SK-N-SH treated with all-trans-retinoic acid at 6 μM for 48 hours (cell line): ENCODE measurements around the gene ALPP.
"Not testable (repeated sequence)": the region's sequence is repeated elsewhere in the genome, so short reads cannot be mapped to it uniquely, and the experiment has no call there.

Source experiments
- ARNTL ChIP-seq: fragments of 450-650 bp; formaldehyde crosslinking; IDR thresholded peaks from 2 replicates; pipeline ENCODE4 v1.5.0; 2020; ENCODE audit warnings: low read depth, mild to moderate bottlenecking, moderate library complexity, borderline replicate concordance
- BACH2 ChIP-seq: fragments of 250-450 bp; sonication (Bioruptor Pico); IDR thresholded peaks from 2 replicates; pipeline ENCODE4 v1.9.0; 2021; ENCODE audit warnings: mild to moderate bottlenecking, borderline replicate concordance
- CSDC2 ChIP-seq: fragments of 250-450 bp; sonication (Bioruptor Pico); IDR thresholded peaks from 2 replicates; pipeline ENCODE4 v1.5.0; 2020; ENCODE audit warnings: mild to moderate bottlenecking, moderate library complexity
- POU6F1 ChIP-seq: fragments of 250-450 bp; sonication (Bioruptor Pico); IDR thresholded peaks from 2 replicates; pipeline ENCODE4 v1.8.0; 2021; ENCODE audit warnings: low read depth, mild to moderate bottlenecking, moderate library complexity, borderline replicate concordance
- RARB ChIP-seq: fragments of 250-450 bp; sonication (Bioruptor Pico); IDR thresholded peaks from 2 replicates; pipeline ENCODE4 v1.8.0; 2021; ENCODE audit warnings: mild to moderate bottlenecking, moderate library complexity
- TOX ChIP-seq: fragments of 250-450 bp; sonication (Bioruptor Pico); IDR thresholded peaks from 2 replicates; pipeline ENCODE4 v1.8.0; 2021; ENCODE audit warnings: mild to moderate bottlenecking, moderate library complexity, borderline replicate concordance
- ZFP3 ChIP-seq: fragments of 250-450 bp; sonication (Bioruptor Pico); IDR thresholded peaks from 2 replicates; pipeline ENCODE4 v1.5.0; 2020; ENCODE audit warnings: mild to moderate bottlenecking, moderate library complexity
- ZFP30 ChIP-seq: fragments of 450-650 bp; formaldehyde crosslinking; IDR thresholded peaks from 2 replicates; pipeline ENCODE4 v1.5.0; 2022; ENCODE audit warnings: mild to moderate bottlenecking, moderate library complexity
- ZNF565 ChIP-seq: fragments of 450-650 bp; formaldehyde crosslinking; conservative IDR thresholded peaks from 2 replicates; pipeline ENCODE4 v1.5.0; 2020; ENCODE audit warnings: low read depth, mild to moderate bottlenecking, moderate library complexity
- ZNF8 ChIP-seq: fragments of 450-650 bp; formaldehyde crosslinking; IDR thresholded peaks from 2 replicates; pipeline ENCODE4 v1.5.0; 2020; ENCODE audit warnings: mild to moderate bottlenecking, moderate library complexity
- TF ChIP-seq, protein P1 (sequence below): fragments of 250-450 bp; sonication (Bioruptor Pico); IDR thresholded peaks from 2 replicates; pipeline ENCODE4 v1.5.1; 2021; ENCODE audit warnings: mild to moderate bottlenecking, moderate library complexity
- TF ChIP-seq, protein P2 (sequence below): fragments of 250-450 bp; sonication (Bioruptor Pico); IDR thresholded peaks from 2 replicates; pipeline ENCODE4 v1.8.0; 2020; ENCODE audit warnings: mild to moderate bottlenecking, moderate library complexity, borderline replicate concordance
- TF ChIP-seq, protein P3 (sequence below): fragments of 250-450 bp; sonication (Bioruptor Pico); IDR thresholded peaks from 2 replicates; pipeline ENCODE4 v1.5.0; 2020; ENCODE audit warnings: mild to moderate bottlenecking, moderate library complexity
- TF ChIP-seq, protein P4 (sequence below): fragments of 250-450 bp; sonication (Bioruptor Pico); IDR thresholded peaks from 2 replicates; pipeline ENCODE4 v1.5.1; 2020; ENCODE audit warnings: low read depth, mild to moderate bottlenecking, moderate library complexity

- TF ChIP-seq, protein P1, sequence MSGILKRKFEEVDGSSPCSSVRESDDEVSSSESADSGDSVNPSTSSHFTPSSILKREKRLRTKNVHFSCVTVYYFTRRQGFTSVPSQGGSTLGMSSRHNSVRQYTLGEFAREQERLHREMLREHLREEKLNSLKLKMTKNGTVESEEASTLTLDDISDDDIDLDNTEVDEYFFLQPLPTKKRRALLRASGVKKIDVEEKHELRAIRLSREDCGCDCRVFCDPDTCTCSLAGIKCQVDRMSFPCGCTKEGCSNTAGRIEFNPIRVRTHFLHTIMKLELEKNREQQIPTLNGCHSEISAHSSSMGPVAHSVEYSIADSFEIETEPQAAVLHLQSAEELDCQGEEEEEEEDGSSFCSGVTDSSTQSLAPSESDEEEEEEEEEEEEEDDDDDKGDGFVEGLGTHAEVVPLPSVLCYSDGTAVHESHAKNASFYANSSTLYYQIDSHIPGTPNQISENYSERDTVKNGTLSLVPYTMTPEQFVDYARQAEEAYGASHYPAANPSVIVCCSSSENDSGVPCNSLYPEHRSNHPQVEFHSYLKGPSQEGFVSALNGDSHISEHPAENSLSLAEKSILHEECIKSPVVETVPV: not testable (repeated sequence)
- not testable (repeated sequence) for TF ChIP-seq TOX (CRISPR knock-in tag); ZFP30 (CRISPR knock-in tag); ZNF565; POU6F1 (CRISPR knock-in tag); ZFP3 (CRISPR knock-in tag); BACH2 (CRISPR knock-in tag); ZNF8; RARB (CRISPR knock-in tag); CSDC2 (CRISPR knock-in tag); ARNTL
- TF ChIP-seq, protein P2, sequence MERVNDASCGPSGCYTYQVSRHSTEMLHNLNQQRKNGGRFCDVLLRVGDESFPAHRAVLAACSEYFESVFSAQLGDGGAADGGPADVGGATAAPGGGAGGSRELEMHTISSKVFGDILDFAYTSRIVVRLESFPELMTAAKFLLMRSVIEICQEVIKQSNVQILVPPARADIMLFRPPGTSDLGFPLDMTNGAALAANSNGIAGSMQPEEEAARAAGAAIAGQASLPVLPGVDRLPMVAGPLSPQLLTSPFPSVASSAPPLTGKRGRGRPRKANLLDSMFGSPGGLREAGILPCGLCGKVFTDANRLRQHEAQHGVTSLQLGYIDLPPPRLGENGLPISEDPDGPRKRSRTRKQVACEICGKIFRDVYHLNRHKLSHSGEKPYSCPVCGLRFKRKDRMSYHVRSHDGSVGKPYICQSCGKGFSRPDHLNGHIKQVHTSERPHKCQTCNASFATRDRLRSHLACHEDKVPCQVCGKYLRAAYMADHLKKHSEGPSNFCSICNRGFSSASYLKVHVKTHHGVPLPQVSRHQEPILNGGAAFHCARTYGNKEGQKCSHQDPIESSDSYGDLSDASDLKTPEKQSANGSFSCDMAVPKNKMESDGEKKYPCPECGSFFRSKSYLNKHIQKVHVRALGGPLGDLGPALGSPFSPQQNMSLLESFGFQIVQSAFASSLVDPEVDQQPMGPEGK: not testable (repeated sequence)
- TF ChIP-seq, protein P3, sequence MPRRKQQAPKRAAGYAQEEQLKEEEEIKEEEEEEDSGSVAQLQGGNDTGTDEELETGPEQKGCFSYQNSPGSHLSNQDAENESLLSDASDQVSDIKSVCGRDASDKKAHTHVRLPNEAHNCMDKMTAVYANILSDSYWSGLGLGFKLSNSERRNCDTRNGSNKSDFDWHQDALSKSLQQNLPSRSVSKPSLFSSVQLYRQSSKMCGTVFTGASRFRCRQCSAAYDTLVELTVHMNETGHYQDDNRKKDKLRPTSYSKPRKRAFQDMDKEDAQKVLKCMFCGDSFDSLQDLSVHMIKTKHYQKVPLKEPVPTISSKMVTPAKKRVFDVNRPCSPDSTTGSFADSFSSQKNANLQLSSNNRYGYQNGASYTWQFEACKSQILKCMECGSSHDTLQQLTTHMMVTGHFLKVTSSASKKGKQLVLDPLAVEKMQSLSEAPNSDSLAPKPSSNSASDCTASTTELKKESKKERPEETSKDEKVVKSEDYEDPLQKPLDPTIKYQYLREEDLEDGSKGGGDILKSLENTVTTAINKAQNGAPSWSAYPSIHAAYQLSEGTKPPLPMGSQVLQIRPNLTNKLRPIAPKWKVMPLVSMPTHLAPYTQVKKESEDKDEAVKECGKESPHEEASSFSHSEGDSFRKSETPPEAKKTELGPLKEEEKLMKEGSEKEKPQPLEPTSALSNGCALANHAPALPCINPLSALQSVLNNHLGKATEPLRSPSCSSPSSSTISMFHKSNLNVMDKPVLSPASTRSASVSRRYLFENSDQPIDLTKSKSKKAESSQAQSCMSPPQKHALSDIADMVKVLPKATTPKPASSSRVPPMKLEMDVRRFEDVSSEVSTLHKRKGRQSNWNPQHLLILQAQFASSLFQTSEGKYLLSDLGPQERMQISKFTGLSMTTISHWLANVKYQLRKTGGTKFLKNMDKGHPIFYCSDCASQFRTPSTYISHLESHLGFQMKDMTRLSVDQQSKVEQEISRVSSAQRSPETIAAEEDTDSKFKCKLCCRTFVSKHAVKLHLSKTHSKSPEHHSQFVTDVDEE (CRISPR knock-in tag): not testable (repeated sequence)
- TF ChIP-seq, protein P4, sequence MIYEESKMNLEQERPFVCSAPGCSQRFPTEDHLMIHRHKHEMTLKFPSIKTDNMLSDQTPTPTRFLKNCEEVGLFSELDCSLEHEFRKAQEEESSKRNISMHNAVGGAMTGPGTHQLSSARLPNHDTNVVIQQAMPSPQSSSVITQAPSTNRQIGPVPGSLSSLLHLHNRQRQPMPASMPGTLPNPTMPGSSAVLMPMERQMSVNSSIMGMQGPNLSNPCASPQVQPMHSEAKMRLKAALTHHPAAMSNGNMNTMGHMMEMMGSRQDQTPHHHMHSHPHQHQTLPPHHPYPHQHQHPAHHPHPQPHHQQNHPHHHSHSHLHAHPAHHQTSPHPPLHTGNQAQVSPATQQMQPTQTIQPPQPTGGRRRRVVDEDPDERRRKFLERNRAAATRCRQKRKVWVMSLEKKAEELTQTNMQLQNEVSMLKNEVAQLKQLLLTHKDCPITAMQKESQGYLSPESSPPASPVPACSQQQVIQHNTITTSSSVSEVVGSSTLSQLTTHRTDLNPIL (CRISPR knock-in tag): not testable (repeated sequence)
Measured at GRCh38 chr2:232331641-232332040, 46.9 kb upstream of the ALPP start.
